H1 (cell line): Measurements from ENCODE around the gene CALM1. TPM values are rescaled to one million over a fixed set of nuclear protein-coding genes. Genes with fewer than 3 reads are reported as not detected.

ENCODE experiments used
- CTCF ChIA-PET: fragments of 300-600 bp; sonication (Branson Sonifier 250); formaldehyde crosslinking; loops from one replicate; lab custom pipeline; 2021; ENCODE audit not compliant: partially characterized antibody; lab: Charles Lee
- POLR2A ChIA-PET: fragments of 300-600 bp; sonication (Branson Sonifier 250); formaldehyde crosslinking; loops from one replicate; lab custom pipeline; 2021; ENCODE audit warnings: inconsistent platforms; ENCODE audit not compliant: partially characterized antibody; lab: Charles Lee
- DNase-seq, 2 experiments: peaks; one replicate each; pipeline versions ENCODE4 v3.0.0 to v3.0.0-alpha.2; 2010 to 2022; ENCODE audit warnings: low spot score in 2 of 2, low read depth in 1 of 2, mixed read lengths in 1 of 2
- FAIRE-seq: peaks from 2 replicates; lab custom pipeline; 2011; peaks lifted over from hg19 to GRCh38; lab: Jason Lieb, UNC
- H2AFZ ChIP-seq: 2 replicates; pipeline ENCODE4 v1.8.1; 2012; ENCODE audit warnings: low read length, inconsistent platforms
- H2AK5ac ChIP-seq: 2 replicates; pipeline ENCODE4 v1.6.1; 2013; ENCODE audit warnings: low read depth, low read length
- H2BK120ac ChIP-seq: replicated peaks from 2 replicates; pipeline ENCODE3; 2013; ENCODE audit warnings: low read depth, low read length, inconsistent platforms
- H2BK12ac ChIP-seq: 2 replicates; pipeline ENCODE4 v1.6.1; 2013; ENCODE audit warnings: low read depth, low read length
- H2BK15ac ChIP-seq: 2 replicates; pipeline ENCODE4 v1.6.1; 2013; ENCODE audit warnings: low read length
- H2BK20ac ChIP-seq: 2 replicates; pipeline ENCODE4 v1.6.1; 2013; ENCODE audit warnings: low read length
- H2BK5ac ChIP-seq: 2 replicates; pipeline ENCODE4 v1.6.1; 2013; ENCODE audit warnings: low read depth, low read length
- H3K14ac ChIP-seq: 2 replicates; pipeline ENCODE4 v1.6.1; 2013; ENCODE audit warnings: inconsistent platforms; ENCODE audit not compliant: insufficient read length
- H3K18ac ChIP-seq: 2 replicates; pipeline ENCODE4 v1.6.1; 2013; ENCODE audit warnings: low read length; ENCODE audit errors: extremely low read depth
- H3K23ac ChIP-seq: 2 replicates; pipeline ENCODE4 v1.6.1; 2013; ENCODE audit warnings: inconsistent platforms; ENCODE audit not compliant: insufficient read length
- H3K23me2 ChIP-seq: 2 replicates; pipeline ENCODE4 v1.6.1; 2013; ENCODE audit warnings: low read depth, low read length
- H3K27ac ChIP-seq: 2 replicates; pipeline ENCODE4 v1.6.1; 2011; ENCODE audit warnings: low read depth, low read length, inconsistent platforms
- H3K27me3 ChIP-seq, 4 experiments: replicated peaks in 1 of 4; 1 replicate in 1 of 4; 2 replicates in 3 of 4; pipeline versions ENCODE4 v1.6.1 to v1.8.1; 2011 to 2013; ENCODE audit warnings: low read length in 3 of 4, mild to moderate bottlenecking in 3 of 4, inconsistent platforms in 2 of 4, mixed read lengths in 2 of 4, moderate library complexity in 1 of 4; ENCODE audit not compliant: control insufficient read depth in 3 of 4, insufficient read depth in 3 of 4; ENCODE audit errors: extremely low read depth in 1 of 4
- H3K36me3 ChIP-seq, 4 experiments: 2 replicates each; pipeline versions ENCODE4 v1.6.1 to v1.8.1; 2011 to 2013; ENCODE audit warnings: mild to moderate bottlenecking in 4 of 4, low read length in 3 of 4, moderate library complexity in 2 of 4, control low read depth in 1 of 4, inconsistent platforms in 1 of 4; ENCODE audit not compliant: insufficient read depth in 4 of 4, control insufficient read depth in 2 of 4
- H3K4ac ChIP-seq: replicated peaks from 2 replicates; pipeline ENCODE3; 2013; ENCODE audit warnings: low read length, low read depth, mixed read lengths, inconsistent platforms; ENCODE audit not compliant: insufficient read length
- H3K4me1 ChIP-seq, 4 experiments: replicated peaks in 1 of 4; 1 replicate in 1 of 4; 2 replicates in 3 of 4; pipeline versions ENCODE4 v1.6.1 to v1.8.1; 2011 to 2013; ENCODE audit warnings: low read length in 3 of 4, inconsistent platforms in 2 of 4, mixed read lengths in 1 of 4; ENCODE audit not compliant: insufficient read depth in 4 of 4, control insufficient read depth in 3 of 4
- H3K4me2 ChIP-seq, 2 experiments: 2 replicates each; pipeline versions ENCODE4 v1.6.1 to v1.8.1; 2011 to 2013; ENCODE audit warnings: low read depth in 2 of 2, low read length in 2 of 2, control low read depth in 1 of 2, inconsistent platforms in 1 of 2, mild to moderate bottlenecking in 1 of 2; ENCODE audit not compliant: insufficient read depth in 1 of 2
- H3K4me3 ChIP-seq, 4 experiments: fragments of 200-600, 300-600 bp in 1 of 4; sonication (generic), shearing (Covaris generic), sonication (Bioruptor Twin) in 1 of 4; 2 replicates each; pipeline versions ENCODE4 v1.5.1 to v1.8.1; 2011 to 2016; ENCODE audit warnings: low read length in 4 of 4, low read depth in 3 of 4, control low read depth in 2 of 4, inconsistent platforms in 2 of 4, mild to moderate bottlenecking in 2 of 4, mixed read lengths in 1 of 4, moderate library complexity in 1 of 4; ENCODE audit not compliant: insufficient read depth in 2 of 4; ENCODE audit errors: extremely low read depth in 1 of 4
- H3K56ac ChIP-seq: replicated peaks from 2 replicates; pipeline ENCODE3; 2013; ENCODE audit warnings: low read depth, mild to moderate bottlenecking, mixed read lengths, low read length, inconsistent platforms; ENCODE audit not compliant: insufficient read length
- H3K79me1 ChIP-seq: 2 replicates; pipeline ENCODE4 v1.6.1; 2013; ENCODE audit warnings: low read depth, low read length, control low read depth
- H3K79me2 ChIP-seq, 2 experiments: 2 replicates each; pipeline versions ENCODE4 v1.6.1 to v1.8.1; 2012 to 2013; ENCODE audit warnings: low read length in 2 of 2, mild to moderate bottlenecking in 2 of 2, inconsistent platforms in 1 of 2; ENCODE audit not compliant: insufficient read depth in 2 of 2, control insufficient read depth in 1 of 2
- H3K9ac ChIP-seq, 4 experiments: replicated peaks in 1 of 4; 1 replicate in 1 of 4; 2 replicates in 3 of 4; pipeline versions ENCODE4 v1.6.1 to v1.8.1; 2011 to 2013; ENCODE audit warnings: low read depth in 3 of 4, low read length in 3 of 4, control low read depth in 2 of 4, mild to moderate bottlenecking in 2 of 4, moderate library complexity in 2 of 4, inconsistent platforms in 1 of 4; ENCODE audit errors: extremely low read depth in 1 of 4
- H3K9me3 ChIP-seq, 2 experiments: 2 replicates each; pipeline versions ENCODE4 v1.6.1 to v1.8.1; 2012 to 2013; ENCODE audit warnings: mild to moderate bottlenecking in 2 of 2, moderate library complexity in 2 of 2, control low read depth in 1 of 2, inconsistent platforms in 1 of 2, low read depth in 1 of 2, low read length in 1 of 2, mixed read lengths in 1 of 2; ENCODE audit not compliant: insufficient read depth in 2 of 2
- H4K20me1 ChIP-seq, 2 experiments: replicated peaks in 1 of 2; 2 replicates each; pipeline versions ENCODE3 to v1.8.1; 2011 to 2013; ENCODE audit warnings: inconsistent platforms in 2 of 2, low read length in 2 of 2, mild to moderate bottlenecking in 1 of 2; ENCODE audit not compliant: insufficient read depth in 2 of 2, control insufficient read depth in 1 of 2
- H4K5ac ChIP-seq: 2 replicates; pipeline ENCODE4 v1.6.1; 2013; ENCODE audit warnings: low read length, low read depth, mixed read lengths, inconsistent platforms; ENCODE audit not compliant: insufficient read length
- H4K8ac ChIP-seq: 2 replicates; pipeline ENCODE4 v1.8.0; 2013; ENCODE audit warnings: mild to moderate bottlenecking, moderate library complexity, low read length, inconsistent platforms; ENCODE audit not compliant: insufficient read depth; ENCODE audit errors: extremely low read depth
- H4K91ac ChIP-seq: replicated peaks from 2 replicates; pipeline ENCODE3; 2013; ENCODE audit warnings: low read length, mixed read lengths, inconsistent platforms; ENCODE audit not compliant: insufficient read length
- CEBPB ChIP-seq: IDR thresholded peaks from 2 replicates; pipeline ENCODE4 v1.6.1; 2012; ENCODE audit warnings: low read depth, low read length
- HDAC6 ChIP-seq: IDR thresholded peaks from one replicate; pipeline ENCODE4 v1.7.1; 2012; ENCODE audit warnings: low read depth, mild to moderate bottlenecking, inconsistent platforms, low read length, moderate library complexity
- JUND ChIP-seq: IDR thresholded peaks from 2 replicates; pipeline ENCODE4 v1.6.1; 2011; ENCODE audit warnings: mild to moderate bottlenecking, improper control_type of control experiment, low read length
- PHF8 ChIP-seq: fragments of 200-600 bp; sonication (generic); conservative IDR thresholded peaks from 2 replicates; pipeline ENCODE4 v1.7.1; 2012; ENCODE audit warnings: low read depth, mild to moderate bottlenecking, inconsistent platforms, low read length, moderate library complexity
- POLR2A ChIP-seq, 2 experiments: IDR thresholded peaks; 1 replicate in 1 of 2; 2 replicates in 1 of 2; pipeline ENCODE4 v1.6.1; 2011; ENCODE audit warnings: low read depth in 2 of 2, low read length in 2 of 2, mild to moderate bottlenecking in 2 of 2; ENCODE audit errors: control extremely low read depth in 1 of 2
- WGBS, 2 experiments: shearing (Covaris generic) in 1 of 2; methylation state at CpG; one replicate each; pipeline versions ENCODE4 v1.1.6 to v1.1.7; 2013 to 2015; ENCODE audit warnings: low lambda C conversion rate in 2 of 2, mixed read lengths in 2 of 2, inconsistent platforms in 1 of 2, low coverage in 1 of 2, missing lambda C conversion rate in 1 of 2; ENCODE audit not compliant: insufficient replicate concordance in 2 of 2, insufficient coverage in 1 of 2, insufficient read length in 1 of 2; ENCODE audit errors: extremely low coverage in 1 of 2, missing lambda C conversion rate in 1 of 2; 5-methylcytosine and 5-hydroxymethylcytosine counted together
- polyA plus RNA-seq, 7 experiments: library from polyadenylated mRNA; depleted of rRNA in 3 of 7; stranded (reverse) in 5 of 7; unstranded in 2 of 7; fragments of >200 nt in 5 of 7; fragments of 200-250 nt in 2 of 7; gene quantifications; 1 replicate in 5 of 7; 2 replicates in 1 of 7; 4 replicates in 1 of 7; pipeline versions ENCODE4 v1.2.1 to v1.2.3, GENCODE V29; 2011 to 2013; ENCODE audit warnings: missing spikeins in 2 of 7, mixed read lengths in 2 of 7
- total RNA-seq: library from RNA; stranded (reverse); fragmentation: NEBNext Ultra II Directional; extraction: Animal tissue kit (Norgen Biotek cat#: 25700); gene quantifications from 2 replicates; pipeline ENCODE4 v1.2.1, GENCODE V29; 2021
- TF ChIP-seq, protein P1 (sequence below), 3 experiments: IDR thresholded peaks; 1 replicate in 2 of 3; 2 replicates in 1 of 3; pipeline versions ENCODE4 v1.5.1 to v1.6.1; 2011; ENCODE audit warnings: low read length in 3 of 3, mild to moderate bottlenecking in 3 of 3, inconsistent platforms in 2 of 3, low read depth in 1 of 3, moderate library complexity in 1 of 3; ENCODE audit not compliant: insufficient read depth in 1 of 3; ENCODE audit errors: control extremely low read depth in 1 of 3
- TF ChIP-seq, protein P2 (sequence below): IDR thresholded peaks from 2 replicates; pipeline ENCODE4 v1.6.1; 2012; ENCODE audit warnings: inconsistent platforms

Gene CALM1
- total and polyA plus RNA-seq, 2 of the 8 experiments (the other 6 are each of a cell fraction or from before 2014, with no cell fraction given): 285 to 422 TPM

DNA sequence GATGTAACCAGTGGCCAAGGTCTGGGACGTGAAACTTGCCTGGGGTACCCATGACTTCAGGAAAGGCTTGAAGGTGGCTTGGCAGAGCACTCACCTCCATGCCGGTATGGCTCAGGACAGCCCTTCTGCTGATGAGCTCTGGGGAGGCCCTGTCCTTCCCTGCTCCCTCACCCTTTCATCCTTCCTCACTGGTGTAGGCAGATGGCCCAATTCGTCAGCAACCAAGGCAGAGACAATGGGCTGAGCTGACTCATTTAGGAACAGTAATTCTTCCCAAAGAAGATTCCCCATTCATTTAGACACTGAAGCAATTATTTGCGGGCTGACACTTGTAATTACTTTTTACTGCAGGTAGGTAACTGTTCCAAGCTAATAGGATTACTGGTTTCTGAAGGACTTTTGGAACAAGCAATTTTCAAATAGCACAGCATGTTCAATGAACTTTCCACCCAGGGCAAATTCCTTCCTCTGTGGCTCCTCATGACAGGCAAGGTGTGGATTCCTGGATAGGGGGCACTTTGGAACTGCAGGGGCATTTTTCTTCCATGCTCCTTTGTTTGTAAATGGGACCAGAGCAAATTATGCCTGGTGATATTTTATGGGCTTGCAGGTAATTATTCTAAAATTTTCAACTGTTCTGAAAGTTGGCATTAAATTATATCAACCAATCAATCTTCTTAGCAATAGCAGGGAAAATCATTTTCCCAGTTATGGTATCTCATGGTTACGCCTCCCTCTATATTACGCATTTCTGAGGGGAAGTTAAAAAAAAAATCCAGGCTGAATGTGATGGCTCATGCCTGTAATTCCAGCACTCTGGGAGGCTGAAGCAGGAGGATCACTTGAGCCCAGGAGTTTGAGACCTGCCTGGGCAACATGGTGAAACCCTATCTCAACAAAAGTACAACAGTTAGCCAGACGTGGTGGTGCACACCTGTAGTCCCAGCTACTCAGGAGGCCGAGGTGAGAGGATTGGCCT lies 41.0 kb upstream of the CALM1 start:
- no peak overlapping the region for H2AK5ac ChIP-seq
- TF ChIP-seq CEBPB: no peak
- TF ChIP-seq JUND: no peak
- TF ChIP-seq HDAC6: no peak
- TF ChIP-seq POLR2A (IDR thresholded peaks at IDR 0.05; ENCODE audit: control extremely low read depth in 1 of 2, low read depth in 2 of 2, low read length in 2 of 2): no peak
- TF ChIP-seq, protein P1, sequence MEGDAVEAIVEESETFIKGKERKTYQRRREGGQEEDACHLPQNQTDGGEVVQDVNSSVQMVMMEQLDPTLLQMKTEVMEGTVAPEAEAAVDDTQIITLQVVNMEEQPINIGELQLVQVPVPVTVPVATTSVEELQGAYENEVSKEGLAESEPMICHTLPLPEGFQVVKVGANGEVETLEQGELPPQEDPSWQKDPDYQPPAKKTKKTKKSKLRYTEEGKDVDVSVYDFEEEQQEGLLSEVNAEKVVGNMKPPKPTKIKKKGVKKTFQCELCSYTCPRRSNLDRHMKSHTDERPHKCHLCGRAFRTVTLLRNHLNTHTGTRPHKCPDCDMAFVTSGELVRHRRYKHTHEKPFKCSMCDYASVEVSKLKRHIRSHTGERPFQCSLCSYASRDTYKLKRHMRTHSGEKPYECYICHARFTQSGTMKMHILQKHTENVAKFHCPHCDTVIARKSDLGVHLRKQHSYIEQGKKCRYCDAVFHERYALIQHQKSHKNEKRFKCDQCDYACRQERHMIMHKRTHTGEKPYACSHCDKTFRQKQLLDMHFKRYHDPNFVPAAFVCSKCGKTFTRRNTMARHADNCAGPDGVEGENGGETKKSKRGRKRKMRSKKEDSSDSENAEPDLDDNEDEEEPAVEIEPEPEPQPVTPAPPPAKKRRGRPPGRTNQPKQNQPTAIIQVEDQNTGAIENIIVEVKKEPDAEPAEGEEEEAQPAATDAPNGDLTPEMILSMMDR (IDR thresholded peaks at IDR 0.05; ENCODE audit: control extremely low read depth in 1 of 3, insufficient read depth in 1 of 3, low read depth in 1 of 3, low read length in 3 of 3): no peak
- TF ChIP-seq, protein P2, sequence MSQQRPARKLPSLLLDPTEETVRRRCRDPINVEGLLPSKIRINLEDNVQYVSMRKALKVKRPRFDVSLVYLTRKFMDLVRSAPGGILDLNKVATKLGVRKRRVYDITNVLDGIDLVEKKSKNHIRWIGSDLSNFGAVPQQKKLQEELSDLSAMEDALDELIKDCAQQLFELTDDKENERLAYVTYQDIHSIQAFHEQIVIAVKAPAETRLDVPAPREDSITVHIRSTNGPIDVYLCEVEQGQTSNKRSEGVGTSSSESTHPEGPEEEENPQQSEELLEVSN: no peak
- TF ChIP-seq PHF8: no peak
- H3K9ac ChIP-seq: no peak overlapping the region
- no peak overlapping the region for H2BK120ac ChIP-seq
- H3K4me3 ChIP-seq: no peak overlapping the region
- no peak overlapping the region for H3K27ac ChIP-seq
- no peaks in the 10 kb centered on the region for H3K4me1 ChIP-seq
- CTCF ChIA-PET: interaction anchor here (0.6 to 1.0 kb wide), 2 partner anchors 26 to 375 kb away, joined by 3 to 5 read pairs; no protein-coding TSS in a partner anchor
- no peaks in the 10 kb centered on the region for H3K36me3 ChIP-seq
- no peaks in the 10 kb centered on the region for H3K79me2 ChIP-seq
- H3K18ac ChIP-seq: no peak overlapping the region
- no peak overlapping the region for H3K4me2 ChIP-seq
- 84% methylated on average over 8 of the region's 8 CpGs; no CpG with 5 or more reads in 1 of the 2 experiments for WGBS, 2 experiments
- H2AFZ ChIP-seq: no peak overlapping the region
- H2BK5ac ChIP-seq: no peak overlapping the region
- no peak overlapping the region for H3K23ac ChIP-seq
- no peaks in the 10 kb centered on the region for H4K20me1 ChIP-seq
- H3K4ac ChIP-seq: no peak overlapping the region
- no peak overlapping the region for H3K14ac ChIP-seq
- FAIRE-seq (no peak), DNase-seq (no peak)
- no peak overlapping the region for H2BK15ac ChIP-seq
- no peak overlapping the region for H4K5ac ChIP-seq
- POLR2A ChIA-PET: interaction anchor here (0.6 to 1.6 kb wide), 2 partner anchors 9 to 28 kb away, joined by 3 read pairs; no protein-coding TSS in a partner anchor
- H4K8ac ChIP-seq: no peak overlapping the region
- H2BK20ac ChIP-seq: no peak overlapping the region
- no peaks in the 10 kb centered on the region for H3K9me3 ChIP-seq
- H3K23me2 ChIP-seq: no peaks in the 10 kb centered on the region; the same call in 1 of the 2 replicates
- H2BK12ac ChIP-seq: 0 out of 2 replicates have a peak overlapping the region, but pooled peaks have one; percentile 80
- H3K27me3 ChIP-seq: no peaks in the 10 kb centered on the region
- H3K79me1 ChIP-seq: no peaks in the 10 kb centered on the region
- H3K56ac ChIP-seq: no peak overlapping the region
- no peak overlapping the region for H4K91ac ChIP-seq
